LNCAP (cell line): Measurements from ENCODE around the gene INPP5D.

ENCODE experiments used
- TF ChIP-seq, protein P1 (sequence below): fragments of 450-650 bp; IDR thresholded peaks from 2 replicates; pipeline ENCODE4 v1.5.1; 2017; ENCODE audit warnings: mild to moderate bottlenecking

The INPP5D gene

GRCh38 chr2:233189025-233189424, 128.9 kb downstream of the INPP5D start:
- TF ChIP-seq, protein P1, sequence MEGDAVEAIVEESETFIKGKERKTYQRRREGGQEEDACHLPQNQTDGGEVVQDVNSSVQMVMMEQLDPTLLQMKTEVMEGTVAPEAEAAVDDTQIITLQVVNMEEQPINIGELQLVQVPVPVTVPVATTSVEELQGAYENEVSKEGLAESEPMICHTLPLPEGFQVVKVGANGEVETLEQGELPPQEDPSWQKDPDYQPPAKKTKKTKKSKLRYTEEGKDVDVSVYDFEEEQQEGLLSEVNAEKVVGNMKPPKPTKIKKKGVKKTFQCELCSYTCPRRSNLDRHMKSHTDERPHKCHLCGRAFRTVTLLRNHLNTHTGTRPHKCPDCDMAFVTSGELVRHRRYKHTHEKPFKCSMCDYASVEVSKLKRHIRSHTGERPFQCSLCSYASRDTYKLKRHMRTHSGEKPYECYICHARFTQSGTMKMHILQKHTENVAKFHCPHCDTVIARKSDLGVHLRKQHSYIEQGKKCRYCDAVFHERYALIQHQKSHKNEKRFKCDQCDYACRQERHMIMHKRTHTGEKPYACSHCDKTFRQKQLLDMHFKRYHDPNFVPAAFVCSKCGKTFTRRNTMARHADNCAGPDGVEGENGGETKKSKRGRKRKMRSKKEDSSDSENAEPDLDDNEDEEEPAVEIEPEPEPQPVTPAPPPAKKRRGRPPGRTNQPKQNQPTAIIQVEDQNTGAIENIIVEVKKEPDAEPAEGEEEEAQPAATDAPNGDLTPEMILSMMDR, result no peak

GRCh38 chr2:233193738-233194137, 133.6 kb downstream of the INPP5D start:
- TF ChIP-seq, protein P1, result no peak

DNA sequence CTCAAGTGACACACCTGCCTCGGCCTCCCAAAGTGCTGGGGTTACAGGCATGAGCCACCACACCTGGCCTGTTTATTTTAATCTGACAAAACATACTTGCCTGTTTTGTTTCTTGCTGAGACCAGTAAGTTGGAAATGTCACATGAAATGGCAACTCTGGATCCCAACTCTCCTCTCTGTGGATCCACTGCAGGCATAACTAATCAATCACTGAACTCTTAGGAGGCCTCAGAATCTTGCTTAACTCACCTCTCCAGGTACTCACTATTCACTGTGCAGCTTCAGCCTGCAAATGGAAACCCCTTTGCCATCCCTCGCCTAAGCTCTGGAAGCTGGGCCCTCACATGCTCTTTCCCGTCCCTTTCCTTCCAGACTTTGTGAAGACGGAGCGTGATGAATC, 134.9 kb downstream of the INPP5D start:
- TF ChIP-seq, protein P1, result no peak

- TF ChIP-seq, protein P1, result no peak
Measured at GRCh38 chr2:233197022-233197421, 136.9 kb downstream of the INPP5D start.

GRCh38 chr2:233198026-233198425, 137.9 kb downstream of the INPP5D start:
- TF ChIP-seq, protein P1, result no peak

DNA sequence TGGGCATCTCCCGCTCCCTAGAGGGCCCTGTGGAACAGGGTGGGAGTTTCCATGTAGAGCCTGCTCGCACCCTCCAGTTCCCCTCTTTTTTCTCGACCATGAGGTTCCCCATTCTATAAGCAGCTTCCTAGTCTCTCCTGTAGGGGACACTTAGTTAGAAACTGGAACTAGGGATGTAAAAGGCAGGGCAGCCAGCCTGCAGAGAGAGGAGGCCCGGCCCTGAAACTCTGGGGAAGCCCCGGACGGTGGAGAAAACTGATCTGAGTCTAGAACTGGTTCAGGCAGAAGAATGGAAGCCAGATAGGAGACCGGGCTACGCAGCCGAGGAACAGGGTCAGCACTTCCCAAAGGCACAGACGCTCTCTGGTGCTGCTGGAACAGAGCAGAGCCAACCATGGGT, 139.7 kb downstream of the INPP5D start:
- TF ChIP-seq, protein P1, result no peak

- TF ChIP-seq, protein P1, result no peak
Measured at GRCh38 chr2:233201258-233202013, 141.3 kb downstream of the INPP5D start.
